Measurements from ENCODE around the gene PHACTR1.

The PHACTR1 gene

GRCh38 chr6:13195803-13196202 lies 479.2 kb downstream of the PHACTR1 start:
- DNase-seq (ENCODE audit: low read depth in 2 of 2): no peak

- DNase-seq (ENCODE audit: low read depth in 2 of 2): no peak
Measured at GRCh38 chr6:13198168-13198567, 481.6 kb downstream of the PHACTR1 start.

GRCh38 chr6:13201336-13201735 lies 484.8 kb downstream of the PHACTR1 start:
- no peak for DNase-seq (ENCODE audit: low read depth in 2 of 2)

- DNase-seq (ENCODE audit: low read depth in 2 of 2): no peak
Measured at GRCh38 chr6:13203145-13203544, 486.6 kb downstream of the PHACTR1 start.

- no peak for DNase-seq (ENCODE audit: low read depth in 2 of 2)
Measured at GRCh38 chr6:13205106-13205505, 488.5 kb downstream of the PHACTR1 start.

- no peak for DNase-seq (ENCODE audit: low read depth in 2 of 2)
Measured at GRCh38 chr6:13212096-13212495, 495.5 kb downstream of the PHACTR1 start.

GRCh38 chr6:13212538-13212937 lies 496.0 kb downstream of the PHACTR1 start:
- DNase-seq (ENCODE audit: low read depth in 2 of 2): no peak

GRCh38 chr6:13215390-13215789 lies 498.8 kb downstream of the PHACTR1 start:
- no peak for DNase-seq (ENCODE audit: low read depth in 2 of 2)

GRCh38 chr6:13216236-13217014 lies 499.9 kb downstream of the PHACTR1 start:
- DNase-seq (ENCODE audit: low read depth in 2 of 2): no peak

- DNase-seq (ENCODE audit: low read depth in 2 of 2): no peak
Measured at GRCh38 chr6:13217206-13217905, 500.8 kb downstream of the PHACTR1 start.

GRCh38 chr6:13220266-13220665 lies 503.7 kb downstream of the PHACTR1 start:
- DNase-seq (ENCODE audit: low read depth in 2 of 2): no peak

GRCh38 chr6:13222048-13222447 lies 505.5 kb downstream of the PHACTR1 start:
- DNase-seq (ENCODE audit: low read depth in 2 of 2): no peak

GRCh38 chr6:13226071-13226470 lies 509.5 kb downstream of the PHACTR1 start:
- DNase-seq (ENCODE audit: low read depth in 2 of 2): no peak

GRCh38 chr6:13228264-13229204 lies 512.0 kb downstream of the PHACTR1 start:
- no peak for DNase-seq (ENCODE audit: low read depth in 2 of 2)

- no peak for DNase-seq (ENCODE audit: low read depth in 2 of 2)
Measured at GRCh38 chr6:13229205-13230085, 512.9 kb downstream of the PHACTR1 start.

- no peak for DNase-seq (ENCODE audit: low read depth in 2 of 2)
Measured at GRCh38 chr6:13233106-13233505, 516.5 kb downstream of the PHACTR1 start.

- DNase-seq (ENCODE audit: low read depth in 2 of 2): no peak
Measured at GRCh38 chr6:13234130-13234529, 517.6 kb downstream of the PHACTR1 start.

GRCh38 chr6:13235339-13235738 lies 518.8 kb downstream of the PHACTR1 start:
- DNase-seq (ENCODE audit: low read depth in 2 of 2): no peak

- DNase-seq (ENCODE audit: low read depth in 2 of 2): no peak
Measured at GRCh38 chr6:13237318-13237717, 520.8 kb downstream of the PHACTR1 start.

GRCh38 chr6:13238017-13238416 lies 521.5 kb downstream of the PHACTR1 start:
- DNase-seq (ENCODE audit: low read depth in 2 of 2): no peak

- no peak for DNase-seq (ENCODE audit: low read depth in 2 of 2)
Measured at GRCh38 chr6:13238640-13239216, 522.2 kb downstream of the PHACTR1 start.
